ENCODE results near the gene RNF113B. TPM values are rescaled to one million over a fixed set of nuclear protein-coding genes. Genes with fewer than 3 reads are reported as not detected.

RNF113B gene
- total and polyA plus RNA-seq, 11 donors, result not detected

GRCh38 chr13:98221234-98221633 lies 44.2 kb upstream of the RNF113B start:
- 76 to 80% (median 78%) methylated on average over 6 of the region's 6 CpGs for WGBS, 4 donors

GRCh38 chr13:98220271-98220791 lies 43.3 kb upstream of the RNF113B start:
- no peak overlapping the region for H3K4me3 ChIP-seq
- no peaks in the 10 kb centered on the region for H3K9me3 ChIP-seq
- peak in 2 of 4 donors; percentile 15 to 27 for ATAC-seq
- H3K27me3 ChIP-seq, result no peaks in the 10 kb centered on the region
- no peak for TF ChIP-seq CTCF (IDR thresholded peaks at IDR 0.05)
- no peak for TF ChIP-seq POLR2A (IDR thresholded peaks at IDR 0.05)
- intact Hi-C loops (cut with DNase I), result loop anchor here in 1 of 10 donors (10.0 kb wide), 1 partner anchor 76 kb away; the partner anchor contains the start of gene FARP1
- H3K27ac ChIP-seq, result peak overlapping the region in 2 of 12 donors; percentile 4 to 7
- H3K4me1 ChIP-seq, result peaks cover 0 to 43% (median 15%) of the 10 kb centered on the region in 12 donors
- WGBS, 4 donors, result 67 to 75% (median 71%) methylated on average over 4 of the region's 4 CpGs
- no peaks in the 10 kb centered on the region for H3K36me3 ChIP-seq
- no peak for DNase-seq

More at GRCh38 chr13:98221234-98221633, 44.2 kb upstream of the RNF113B start:
- Histone ChIP-seq H3K4me3 (no peak overlapping the region), H3K36me3 (no peaks in the 10 kb centered on the region), H3K4me1 (peaks cover 0 to 38% (median 12%) of the 10 kb centered on the region in 12 donors), H3K27me3 (no peaks in the 10 kb centered on the region), H3K27ac (peak overlapping the region in 1 of 12 donors; percentile 20), H3K9me3 (no peaks in the 10 kb centered on the region)
- intact Hi-C loops (cut with DNase I), result loop anchor here in 1 of 10 donors (10.0 kb wide), 1 partner anchor 76 kb away; the partner anchor contains the start of gene FARP1
- ATAC-seq, result no peak
- DNase-seq, result no peak
- no peak for TF ChIP-seq POLR2A (IDR thresholded peaks at IDR 0.05)
- TF ChIP-seq CTCF (IDR thresholded peaks at IDR 0.05), result no peak

- DNase-seq, result no peak
- Histone ChIP-seq H3K27me3 (no peaks in the 10 kb centered on the region), H3K4me1 (peaks cover 0 to 47% (median 15%) of the 10 kb centered on the region in 12 donors), H3K36me3 (no peaks in the 10 kb centered on the region), H3K27ac (peak overlapping the region in 1 of 12 donors; percentile 4), H3K9me3 (no peaks in the 10 kb centered on the region), H3K4me3 (no peak overlapping the region)
- WGBS, 4 donors, result 94 to 98% (median 96%) methylated on average over 6 of the region's 6 CpGs
- ATAC-seq, result no peak
- TF ChIP-seq CTCF (IDR thresholded peaks at IDR 0.05) (no peak), POLR2A (IDR thresholded peaks at IDR 0.05) (no peak)
- intact Hi-C loops (cut with DNase I), result loop anchor here in 2 of 10 donors (10.0 kb wide), 1 partner anchor 75 kb away; the partner anchor contains the start of gene FARP1 (in 2 of the 2)
Measured at GRCh38 chr13:98219685-98220084, 42.6 kb upstream of the RNF113B start.

GRCh38 chr13:98217597-98217996 lies 40.5 kb upstream of the RNF113B start:
- Histone ChIP-seq H3K4me3 (no peak overlapping the region), H3K9me3 (no peaks in the 10 kb centered on the region), H3K27me3 (no peaks in the 10 kb centered on the region), H3K27ac (no peak overlapping the region), H3K4me1 (peaks cover 0 to 55% (median 21%) of the 10 kb centered on the region in 12 donors), H3K36me3 (peaks cover 0 to 3% (median 0%) of the 10 kb centered on the region in 9 donors)
- 85 to 96% (median 92%) methylated on average over 12 of the region's 12 CpGs for WGBS, 4 donors
- TF ChIP-seq CTCF (IDR thresholded peaks at IDR 0.05), result no peak
- no peak for TF ChIP-seq POLR2A (IDR thresholded peaks at IDR 0.05)
- intact Hi-C loops (cut with DNase I), result loop anchor here in 1 of 10 donors (10.0 kb wide), 1 partner anchor 73 kb away; the partner anchor contains the start of gene FARP1
- DNase-seq (no peak), ATAC-seq (no peak)
